ENCODE measurements around the gene BMS1. TPM values are rescaled to one million over a fixed set of nuclear protein-coding genes. Genes with fewer than 3 reads are reported as not detected.

BMS1 gene
- total RNA-seq, 3 donors from 2014 or later (not counting 1 experiment from before 2014, with no cell fraction given) = 10.4 to 12.1 (median 11.9) TPM

DNA sequence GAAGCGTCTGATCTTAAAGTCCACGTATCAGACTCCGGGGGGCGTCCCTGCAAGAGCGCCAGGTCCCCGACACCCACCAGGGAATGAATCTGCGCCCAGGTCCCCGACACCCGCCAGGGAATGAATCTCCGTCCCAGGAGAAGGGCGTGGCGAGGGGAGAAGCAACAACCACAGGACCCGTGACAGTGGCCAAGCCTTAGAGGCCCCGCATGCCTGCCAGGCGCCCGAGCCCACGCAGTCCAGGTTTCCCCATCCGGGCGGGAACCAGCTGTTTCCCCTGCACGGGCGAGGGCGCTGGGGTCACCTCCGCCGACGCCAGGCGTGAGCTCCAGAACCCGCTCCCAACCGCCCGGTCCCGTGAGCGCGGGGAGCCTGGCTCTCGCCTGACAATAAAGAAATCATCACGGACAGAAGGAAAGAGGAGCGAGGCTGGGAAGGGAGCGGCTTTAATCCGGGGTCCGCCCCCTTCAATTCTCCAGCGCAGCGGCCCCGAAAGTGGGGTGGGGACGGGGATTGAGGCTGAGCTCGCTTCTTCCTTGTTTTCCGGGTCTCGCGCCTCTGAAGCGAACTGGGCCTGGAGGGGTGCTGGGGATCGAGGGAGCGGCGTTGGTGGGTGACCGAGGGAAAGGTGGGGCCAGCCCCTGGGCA, 29.0 kb upstream of the BMS1 start:
- peaks cover 39% of the 10 kb centered on the region for H3K27me3 ChIP-seq (ENCODE audit: control insufficient read depth, insufficient read depth, low read length)
- TF ChIP-seq, protein P1, sequence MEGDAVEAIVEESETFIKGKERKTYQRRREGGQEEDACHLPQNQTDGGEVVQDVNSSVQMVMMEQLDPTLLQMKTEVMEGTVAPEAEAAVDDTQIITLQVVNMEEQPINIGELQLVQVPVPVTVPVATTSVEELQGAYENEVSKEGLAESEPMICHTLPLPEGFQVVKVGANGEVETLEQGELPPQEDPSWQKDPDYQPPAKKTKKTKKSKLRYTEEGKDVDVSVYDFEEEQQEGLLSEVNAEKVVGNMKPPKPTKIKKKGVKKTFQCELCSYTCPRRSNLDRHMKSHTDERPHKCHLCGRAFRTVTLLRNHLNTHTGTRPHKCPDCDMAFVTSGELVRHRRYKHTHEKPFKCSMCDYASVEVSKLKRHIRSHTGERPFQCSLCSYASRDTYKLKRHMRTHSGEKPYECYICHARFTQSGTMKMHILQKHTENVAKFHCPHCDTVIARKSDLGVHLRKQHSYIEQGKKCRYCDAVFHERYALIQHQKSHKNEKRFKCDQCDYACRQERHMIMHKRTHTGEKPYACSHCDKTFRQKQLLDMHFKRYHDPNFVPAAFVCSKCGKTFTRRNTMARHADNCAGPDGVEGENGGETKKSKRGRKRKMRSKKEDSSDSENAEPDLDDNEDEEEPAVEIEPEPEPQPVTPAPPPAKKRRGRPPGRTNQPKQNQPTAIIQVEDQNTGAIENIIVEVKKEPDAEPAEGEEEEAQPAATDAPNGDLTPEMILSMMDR (IDR thresholded peaks at IDR 0.05) = no peak
- DNase-seq (peak in 1 of 2 donors; percentile 6), ATAC-seq (peak in 1 of 3 donors; percentile 18)
- H3K4me1 ChIP-seq (ENCODE audit: control insufficient read depth, insufficient read depth, low read length) = peaks cover 19% of the 10 kb centered on the region
- peak overlapping the region; percentile 84 for H3K4me3 Mint-ChIP-seq
- 3% methylated on average over 51 of the region's 51 CpGs for WGBS (ENCODE audit: insufficient coverage)
- peaks cover 35 to 50% of the 10 kb centered on the region in 2 donors for H3K27me3 Mint-ChIP-seq (ENCODE audit: low read depth in 2 of 2)
- H3K36me3 Mint-ChIP-seq = no peaks in the 10 kb centered on the region
- peaks cover 8 to 13% of the 10 kb centered on the region in 2 donors for H3K4me1 Mint-ChIP-seq
- H3K27ac Mint-ChIP-seq = peak overlapping the region in 1 of 2 donors; percentile 40
- no peak overlapping the region for H3K27ac ChIP-seq (ENCODE audit: low read length)
- intact Hi-C loops (cut with micrococcal nuclease) = loop anchor here (5.0 kb wide), 1 partner anchor 709 kb away; no protein-coding TSS in a partner anchor
- H3K9me3 ChIP-seq (ENCODE audit: control insufficient read depth, insufficient read depth, low read length) = no peaks in the 10 kb centered on the region
- peak overlapping the region; percentile 31 for H3K4me3 ChIP-seq (ENCODE audit: low read length)
- no peaks in the 10 kb centered on the region for H3K9me3 Mint-ChIP-seq
- no peaks in the 10 kb centered on the region for H3K36me3 ChIP-seq (ENCODE audit: control insufficient read depth, insufficient read depth, low read length)

DNA sequence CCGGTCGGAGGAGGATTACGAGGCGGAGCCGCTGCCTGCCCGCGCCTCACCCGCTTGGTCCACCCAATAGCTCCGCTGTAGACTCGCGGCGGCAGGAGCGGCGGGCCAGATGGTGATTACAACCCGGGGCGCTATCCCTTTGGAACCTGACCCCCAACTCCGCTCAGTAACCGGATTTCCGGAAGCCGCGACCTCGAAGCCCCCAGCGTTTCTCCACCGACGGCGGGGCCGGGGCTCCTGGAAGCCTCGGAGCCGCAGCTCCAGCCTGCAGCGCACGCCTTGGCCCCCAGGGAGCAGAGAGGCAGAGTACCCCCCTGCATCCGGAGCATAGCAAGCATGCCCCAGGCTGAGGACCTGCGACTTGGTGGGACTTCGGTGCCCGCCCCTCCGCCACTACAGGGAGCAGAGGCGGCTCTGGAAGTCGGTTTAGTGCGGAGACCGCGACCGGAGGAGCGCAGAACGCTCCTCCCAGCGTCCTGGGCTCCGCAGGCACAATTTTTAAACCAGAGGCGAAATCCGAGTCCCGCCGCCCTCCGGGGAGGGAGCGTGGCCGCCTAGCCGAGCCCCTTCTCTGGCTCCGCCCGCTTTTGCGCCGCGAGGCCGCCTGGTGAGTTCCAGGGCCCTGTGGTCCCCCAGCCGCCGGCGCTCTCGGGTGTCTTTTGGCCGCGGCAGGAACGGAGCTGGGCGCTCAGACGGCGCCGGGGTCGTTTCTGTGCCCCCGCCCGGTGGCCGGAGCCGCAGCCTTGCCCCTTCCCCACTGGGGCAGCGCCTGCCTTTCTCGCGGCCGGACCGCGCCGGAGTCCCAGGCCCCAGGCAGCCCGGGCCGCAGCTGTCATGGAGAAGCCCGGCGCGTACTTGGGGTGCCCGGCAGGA, 28.2 kb upstream of the BMS1 start:
- Histone ChIP-seq H3K9me3 (ENCODE audit: control insufficient read depth, insufficient read depth, low read length) (no peaks in the 10 kb centered on the region), H3K4me3 (ENCODE audit: low read length) (peak overlapping the region; percentile 31), H3K4me1 (ENCODE audit: control insufficient read depth, insufficient read depth, low read length) (peaks cover 19% of the 10 kb centered on the region), H3K27ac (ENCODE audit: low read length) (no peak overlapping the region), H3K36me3 (ENCODE audit: control insufficient read depth, insufficient read depth, low read length) (no peaks in the 10 kb centered on the region), H3K27me3 (ENCODE audit: control insufficient read depth, insufficient read depth, low read length) (peaks cover 39% of the 10 kb centered on the region)
- 2% methylated on average over 89 of the region's 89 CpGs for WGBS (ENCODE audit: insufficient coverage)
- peaks cover 8 to 13% of the 10 kb centered on the region in 2 donors for H3K4me1 Mint-ChIP-seq
- DNase-seq (peak in 1 of 2 donors; percentile 50), ATAC-seq (peak in 2 of 3 donors; percentile 43 to 60)
- peak overlapping the region; percentile 84 for H3K4me3 Mint-ChIP-seq
- no peaks in the 10 kb centered on the region for H3K9me3 Mint-ChIP-seq
- TF ChIP-seq, protein P1 (IDR thresholded peaks at IDR 0.05) = no peak
- H3K36me3 Mint-ChIP-seq = no peaks in the 10 kb centered on the region
- intact Hi-C loops (cut with micrococcal nuclease) = loop anchor here (5.0 kb wide), 1 partner anchor 708 kb away; no protein-coding TSS in a partner anchor
- peaks cover 39 to 53% of the 10 kb centered on the region in 2 donors for H3K27me3 Mint-ChIP-seq (ENCODE audit: low read depth in 2 of 2)
- H3K27ac Mint-ChIP-seq = peak overlapping the region in 1 of 2 donors; percentile 40

DNA sequence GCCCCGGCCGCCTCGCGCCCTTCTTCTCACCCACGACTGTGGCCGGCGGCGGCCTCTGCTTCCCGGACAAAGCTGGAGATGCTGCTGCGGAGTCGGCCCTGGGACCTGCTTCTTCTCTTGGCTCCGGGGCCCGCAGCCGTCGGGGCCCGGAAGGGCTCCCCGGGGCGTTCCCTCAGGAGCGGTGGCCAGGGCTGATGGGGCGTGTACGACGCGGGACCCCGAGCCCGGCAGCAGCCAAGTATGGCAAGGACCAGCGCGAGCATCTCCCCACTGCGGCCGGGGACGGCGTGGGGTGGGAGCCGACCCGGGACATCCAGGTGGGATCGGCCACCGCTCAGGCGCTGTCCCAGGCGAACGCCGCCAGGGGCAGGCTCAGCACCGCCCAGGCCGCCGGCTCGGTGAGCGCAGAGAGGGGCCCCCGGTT, 27.6 kb upstream of the BMS1 start:
- H3K27ac ChIP-seq (ENCODE audit: low read length) = no peak overlapping the region
- peaks cover 37% of the 10 kb centered on the region for H3K27me3 ChIP-seq (ENCODE audit: control insufficient read depth, insufficient read depth, low read length)
- TF ChIP-seq, protein P1 (IDR thresholded peaks at IDR 0.05) = no peak
- ATAC-seq (no peak), DNase-seq (peak in 1 of 2 donors; percentile 8)
- peaks cover 45 to 60% of the 10 kb centered on the region in 2 donors for H3K27me3 Mint-ChIP-seq (ENCODE audit: low read depth in 2 of 2)
- no peaks in the 10 kb centered on the region for H3K36me3 ChIP-seq (ENCODE audit: control insufficient read depth, insufficient read depth, low read length)
- peak overlapping the region; percentile 84 for H3K4me3 Mint-ChIP-seq
- peaks cover 19% of the 10 kb centered on the region for H3K4me1 ChIP-seq (ENCODE audit: control insufficient read depth, insufficient read depth, low read length)
- H3K9me3 ChIP-seq (ENCODE audit: control insufficient read depth, insufficient read depth, low read length) = no peaks in the 10 kb centered on the region
- intact Hi-C loops (cut with micrococcal nuclease) = no loop called here
- WGBS (ENCODE audit: insufficient coverage) = 10% methylated on average over 45 of the region's 45 CpGs
- H3K36me3 Mint-ChIP-seq = no peaks in the 10 kb centered on the region
- no peak overlapping the region for H3K27ac Mint-ChIP-seq
- no peak overlapping the region for H3K4me3 ChIP-seq (ENCODE audit: low read length)
- no peaks in the 10 kb centered on the region for H3K9me3 Mint-ChIP-seq
- peaks cover 8 to 13% of the 10 kb centered on the region in 2 donors for H3K4me1 Mint-ChIP-seq

Data from natural killer cell (primary cell).